ENCODE measurements around the gene FHIT.

The FHIT gene

DNA sequence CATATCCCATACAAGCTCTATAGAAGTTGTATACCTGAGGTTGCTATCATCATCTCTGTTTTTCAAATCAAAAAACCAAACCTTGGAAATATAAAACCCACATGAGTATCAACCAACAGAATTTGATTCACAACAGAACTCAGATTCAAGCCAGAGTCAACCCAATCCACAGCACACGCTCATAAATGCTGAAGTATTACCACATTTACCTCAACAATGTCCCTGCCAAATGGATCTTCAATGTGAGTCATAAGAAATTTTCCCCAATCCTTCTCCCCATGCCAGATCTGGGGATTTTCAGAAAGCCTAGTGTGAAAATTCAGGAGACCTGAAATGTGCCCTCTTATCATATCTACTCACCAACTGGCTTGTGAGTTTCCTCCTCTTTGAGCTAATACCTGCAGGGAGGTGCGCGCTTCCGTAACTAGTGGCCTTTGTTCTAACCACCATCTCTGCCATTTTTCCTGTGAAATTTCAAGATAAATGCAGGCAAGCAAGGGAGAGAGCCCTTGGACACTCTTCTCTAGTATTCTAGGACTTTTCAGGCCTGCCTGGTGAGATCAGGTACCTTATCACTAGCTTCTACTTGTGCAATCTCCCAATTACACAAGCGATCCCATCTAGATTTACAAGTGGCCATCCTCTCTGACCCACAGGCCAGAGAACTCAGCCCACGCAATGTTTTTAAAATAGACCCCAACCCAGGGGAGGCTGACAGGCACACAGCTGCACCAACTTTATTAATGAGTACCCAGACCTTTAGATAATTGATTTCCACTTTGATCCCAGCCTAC is 1124.5 kb downstream of the FHIT start:
- no peak for FAIRE-seq
- DNase-seq (ENCODE audit: insufficient read length) = no peak
- TF ChIP-seq TAF1 (IDR thresholded peaks at IDR 0.05; ENCODE audit: borderline replicate concordance, low read depth, low read length) (no peak), POLR2AphosphoS5 (IDR thresholded peaks at IDR 0.05; ENCODE audit: low read depth, low read length) (no peak), POLR2A (IDR thresholded peaks at IDR 0.05; ENCODE audit: low read depth, low read length) (no peak)

DNA sequence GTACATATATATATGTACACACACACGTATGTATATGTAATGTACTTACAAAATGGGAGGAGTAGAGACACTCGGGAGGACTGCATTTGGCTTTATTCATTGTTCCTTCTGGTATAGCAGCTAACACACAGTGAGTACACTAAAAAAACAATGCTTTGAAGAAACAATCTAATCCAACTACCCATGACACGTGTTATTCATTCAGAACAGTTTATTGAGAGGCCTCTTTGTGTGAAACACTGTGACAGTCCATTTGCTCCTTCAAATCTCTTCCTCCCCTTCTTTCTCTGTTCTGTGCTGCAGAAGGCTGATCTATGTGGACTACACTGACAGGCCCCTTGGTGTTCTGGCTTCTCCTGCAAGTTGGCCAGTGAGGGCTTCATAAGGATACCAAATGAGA is 1125.6 kb downstream of the FHIT start:
- DNase-seq (ENCODE audit: insufficient read length) (no peak), FAIRE-seq (no peak)
- TF ChIP-seq POLR2AphosphoS5 (IDR thresholded peaks at IDR 0.05; ENCODE audit: low read depth, low read length) = no peak
- TF ChIP-seq POLR2A (IDR thresholded peaks at IDR 0.05; ENCODE audit: low read depth, low read length) = no peak
- no peak for TF ChIP-seq TAF1 (IDR thresholded peaks at IDR 0.05; ENCODE audit: borderline replicate concordance, low read depth, low read length)

DNA sequence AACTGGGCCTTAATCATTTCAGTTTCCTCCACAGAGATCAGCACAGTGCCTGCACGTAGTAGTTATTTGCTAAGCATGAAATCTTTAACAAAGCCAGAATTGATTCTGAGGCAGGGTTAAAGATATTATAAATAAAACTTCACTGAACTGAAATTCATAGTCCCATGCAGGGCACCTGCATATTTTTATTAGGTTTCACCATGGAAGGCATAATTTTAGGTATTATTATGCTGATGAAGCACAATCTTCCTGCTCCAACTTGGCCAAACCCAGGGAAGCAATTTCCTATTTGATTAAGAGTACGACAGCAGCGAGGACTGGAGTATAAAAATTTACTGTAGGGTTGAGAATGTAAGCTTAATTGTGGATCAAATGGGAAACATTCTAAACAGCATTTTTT is 1131.0 kb downstream of the FHIT start:
- FAIRE-seq (no peak), DNase-seq (ENCODE audit: insufficient read length) (no peak)
- TF ChIP-seq POLR2A (IDR thresholded peaks at IDR 0.05; ENCODE audit: low read depth, low read length) (no peak), POLR2AphosphoS5 (IDR thresholded peaks at IDR 0.05; ENCODE audit: low read depth, low read length) (no peak), TAF1 (IDR thresholded peaks at IDR 0.05; ENCODE audit: borderline replicate concordance, low read depth, low read length) (no peak)

DNA sequence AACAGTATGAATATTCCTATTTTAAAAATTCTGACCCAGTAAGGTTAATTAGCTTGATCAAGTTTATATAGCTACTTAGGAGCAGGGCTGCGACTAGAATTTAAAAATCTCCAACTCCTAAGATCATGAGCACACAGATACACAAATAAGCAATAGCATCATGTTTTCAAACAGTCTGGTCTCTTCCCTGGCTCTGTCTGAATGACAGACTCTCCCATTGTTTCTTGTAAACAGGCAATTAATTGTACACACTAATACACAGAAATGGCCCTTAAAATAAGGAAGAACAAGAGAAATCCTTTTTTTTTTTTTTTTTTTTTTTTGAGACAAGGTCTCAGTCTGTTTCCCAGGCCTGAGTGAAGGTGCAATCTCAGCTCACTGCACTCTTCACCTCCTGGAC is 1137.1 kb downstream of the FHIT start:
- TF ChIP-seq POLR2A (IDR thresholded peaks at IDR 0.05; ENCODE audit: low read depth, low read length) = no peak
- no peak for TF ChIP-seq TAF1 (IDR thresholded peaks at IDR 0.05; ENCODE audit: borderline replicate concordance, low read depth, low read length)
- no peak for TF ChIP-seq POLR2AphosphoS5 (IDR thresholded peaks at IDR 0.05; ENCODE audit: low read depth, low read length)
- no peak for FAIRE-seq
- no peak for DNase-seq (ENCODE audit: insufficient read length)

DNA sequence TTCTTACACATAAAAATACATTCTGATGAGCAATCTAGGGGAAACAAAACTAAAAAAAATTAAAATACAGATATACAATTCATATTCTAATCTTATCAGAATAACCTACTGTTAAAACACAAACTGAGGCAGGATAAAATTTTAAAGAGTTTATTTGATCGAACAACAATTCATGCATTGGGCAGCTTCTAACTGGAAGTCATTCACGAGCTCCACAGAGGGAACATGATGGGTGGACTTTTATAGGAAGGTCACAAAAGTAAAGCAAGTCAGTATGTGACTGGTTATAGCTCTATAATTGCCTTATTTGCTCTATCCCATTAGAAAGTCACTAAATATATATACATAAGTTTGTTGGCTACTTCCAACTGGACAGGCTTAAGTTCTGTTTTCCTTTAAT is 1144.0 kb downstream of the FHIT start:
- TF ChIP-seq TAF1 (IDR thresholded peaks at IDR 0.05; ENCODE audit: borderline replicate concordance, low read depth, low read length) = no peak
- TF ChIP-seq POLR2A (IDR thresholded peaks at IDR 0.05; ENCODE audit: low read depth, low read length) = no peak
- TF ChIP-seq POLR2AphosphoS5 (IDR thresholded peaks at IDR 0.05; ENCODE audit: low read depth, low read length) = no peak
- no peak for DNase-seq (ENCODE audit: insufficient read length)
- no peak for FAIRE-seq

DNA sequence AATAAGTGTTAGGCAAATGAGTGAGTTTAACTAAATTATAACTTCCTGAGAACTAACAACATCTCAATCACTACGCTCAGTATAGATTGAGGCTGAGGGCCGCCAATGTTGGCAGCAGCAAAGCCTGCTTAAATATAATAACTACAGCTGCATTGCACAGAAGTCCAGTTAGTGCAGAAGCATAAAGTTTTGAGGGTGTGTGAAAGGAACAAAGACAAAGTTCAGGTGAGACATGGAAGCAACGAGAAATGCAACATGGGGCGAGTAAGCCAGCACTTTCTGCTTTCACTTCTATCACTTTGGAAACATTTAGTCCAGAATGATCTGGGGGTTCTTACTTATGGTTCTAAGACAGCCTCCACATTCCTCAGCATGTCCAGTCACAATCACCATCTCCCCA is 1149.1 kb downstream of the FHIT start:
- no peak for FAIRE-seq
- DNase-seq (ENCODE audit: insufficient read length) = no peak
- TF ChIP-seq POLR2A (IDR thresholded peaks at IDR 0.05; ENCODE audit: low read depth, low read length) = no peak
- no peak for TF ChIP-seq TAF1 (IDR thresholded peaks at IDR 0.05; ENCODE audit: borderline replicate concordance, low read depth, low read length)
- no peak for TF ChIP-seq POLR2AphosphoS5 (IDR thresholded peaks at IDR 0.05; ENCODE audit: low read depth, low read length)

DNA sequence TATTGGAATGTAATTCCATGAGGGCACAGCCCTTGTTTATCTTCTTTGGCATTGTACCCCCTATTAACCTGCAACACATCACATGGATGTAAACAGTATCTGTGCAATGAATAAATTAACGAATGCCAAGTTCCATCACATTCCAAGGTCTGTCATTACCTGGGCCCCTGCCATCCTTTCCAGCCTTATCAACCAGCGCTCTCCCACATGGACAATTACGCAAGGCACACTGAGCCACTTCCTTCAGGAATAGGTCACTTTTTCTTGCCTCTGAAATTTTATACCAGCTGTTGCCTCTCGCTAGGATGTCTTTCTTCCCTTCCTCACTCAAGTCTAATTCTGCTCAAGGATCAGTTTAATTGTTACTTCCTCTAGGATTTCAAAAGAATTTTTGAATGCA is 1149.6 kb downstream of the FHIT start:
- no peak for DNase-seq (ENCODE audit: insufficient read length)
- no peak for FAIRE-seq
- TF ChIP-seq POLR2A (IDR thresholded peaks at IDR 0.05; ENCODE audit: low read depth, low read length) (no peak), TAF1 (IDR thresholded peaks at IDR 0.05; ENCODE audit: borderline replicate concordance, low read depth, low read length) (no peak), POLR2AphosphoS5 (IDR thresholded peaks at IDR 0.05; ENCODE audit: low read depth, low read length) (no peak)

DNA sequence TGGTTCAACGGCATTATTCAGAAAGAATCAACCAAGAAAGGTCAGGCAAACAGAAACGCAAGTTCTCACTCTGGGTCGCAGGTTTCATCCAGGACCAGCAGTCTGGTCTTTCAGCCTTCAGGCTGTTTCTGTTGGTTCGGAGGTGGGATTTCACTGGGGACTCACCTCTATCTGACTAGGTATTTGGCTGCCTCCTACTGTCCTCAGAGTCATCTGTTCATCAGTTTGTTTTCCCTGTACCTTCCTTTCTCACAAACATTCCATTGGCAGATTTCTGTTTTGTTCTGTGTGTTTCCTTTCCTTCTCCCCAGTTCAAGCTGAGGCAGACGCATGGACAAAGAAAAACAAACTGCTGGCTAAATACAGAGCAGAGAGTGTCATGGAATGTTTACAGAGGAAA is 1154.8 kb downstream of the FHIT start:
- DNase-seq (ENCODE audit: insufficient read length) (no peak), FAIRE-seq (no peak)

DNA sequence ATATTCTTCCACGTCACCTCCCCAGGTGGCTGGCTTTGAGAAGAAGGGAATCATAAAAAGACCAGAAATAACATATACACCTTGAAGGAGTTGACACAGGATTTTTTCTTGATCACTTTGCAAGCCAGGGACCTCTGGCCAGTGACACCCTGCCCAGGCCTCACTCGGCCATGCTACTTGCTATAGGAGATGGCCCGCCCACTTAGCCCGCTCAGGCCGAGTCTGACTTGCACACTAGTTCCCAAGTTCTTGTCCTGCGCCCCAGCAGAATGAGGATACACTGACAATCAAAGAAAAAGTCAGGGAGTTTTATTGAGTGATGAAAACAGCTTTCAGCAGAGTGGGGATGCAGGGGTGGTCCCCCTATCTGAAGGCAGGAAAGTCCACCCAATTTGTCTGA is 1155.3 kb downstream of the FHIT start:
- FAIRE-seq = no peak
- no peak for DNase-seq (ENCODE audit: insufficient read length)
- TF ChIP-seq POLR2AphosphoS5 (IDR thresholded peaks at IDR 0.05; ENCODE audit: low read depth, low read length) (no peak), POLR2A (IDR thresholded peaks at IDR 0.05; ENCODE audit: low read depth, low read length) (no peak), TAF1 (IDR thresholded peaks at IDR 0.05; ENCODE audit: borderline replicate concordance, low read depth, low read length) (no peak)

More for the DNA sequence above, 1154.8 kb downstream of the FHIT start:
- TF ChIP-seq TAF1 (IDR thresholded peaks at IDR 0.05; ENCODE audit: borderline replicate concordance, low read depth, low read length) (no peak), POLR2A (IDR thresholded peaks at IDR 0.05; ENCODE audit: low read depth, low read length) (no peak), POLR2AphosphoS5 (IDR thresholded peaks at IDR 0.05; ENCODE audit: low read depth, low read length) (no peak)

DNA sequence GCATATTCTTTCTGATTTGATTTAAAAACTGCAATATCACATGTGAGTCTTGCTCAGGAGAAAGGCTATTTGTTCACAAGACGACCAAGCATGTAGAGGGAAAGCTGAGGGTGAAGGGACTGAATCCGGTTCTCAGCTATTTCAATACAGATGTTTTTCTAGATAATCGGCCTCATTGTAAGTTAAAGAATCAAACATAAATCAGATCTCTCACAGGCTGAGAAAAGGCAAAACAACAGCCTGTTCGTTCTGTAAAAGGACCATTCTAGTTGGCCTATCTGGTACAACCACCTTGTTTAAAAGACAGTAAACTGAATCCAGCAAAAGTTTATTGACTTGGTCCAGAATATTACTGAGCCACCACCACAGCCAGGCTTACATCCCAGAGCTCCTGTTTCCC is 1155.7 kb downstream of the FHIT start:
- DNase-seq (ENCODE audit: insufficient read length) (no peak), FAIRE-seq (no peak)
- TF ChIP-seq POLR2A (IDR thresholded peaks at IDR 0.05; ENCODE audit: low read depth, low read length) (no peak), TAF1 (IDR thresholded peaks at IDR 0.05; ENCODE audit: borderline replicate concordance, low read depth, low read length) (no peak), POLR2AphosphoS5 (IDR thresholded peaks at IDR 0.05; ENCODE audit: low read depth, low read length) (no peak)

DNA sequence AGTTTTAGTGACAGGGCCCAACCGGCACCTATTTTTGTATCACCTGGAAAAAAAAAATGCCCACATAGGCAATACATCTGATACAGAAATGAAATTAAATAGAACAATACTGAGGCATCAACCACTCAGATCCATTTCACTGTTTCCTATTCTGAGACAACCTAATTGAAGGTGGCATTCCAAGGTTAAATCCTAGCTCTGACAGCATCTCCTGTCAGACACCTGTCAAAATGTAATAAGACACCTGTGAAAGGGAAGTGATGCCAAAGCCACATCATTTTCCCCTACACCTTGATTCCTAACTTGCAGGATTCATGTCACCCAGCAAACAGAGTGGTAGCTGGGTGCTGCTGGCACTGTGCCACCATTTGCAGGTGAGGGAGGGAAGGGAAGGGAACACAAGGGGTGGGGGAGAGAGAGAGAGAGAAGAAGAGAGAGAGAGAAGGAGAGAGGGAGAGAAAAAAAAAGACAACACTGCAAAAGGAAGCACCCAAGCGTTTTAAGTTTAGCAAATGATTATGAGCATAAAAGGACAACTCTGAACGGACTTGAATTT is 1156.8 kb downstream of the FHIT start:
- no peak for FAIRE-seq
- no peak for TF ChIP-seq TAF1 (IDR thresholded peaks at IDR 0.05; ENCODE audit: borderline replicate concordance, low read depth, low read length)
- no peak for TF ChIP-seq POLR2A (IDR thresholded peaks at IDR 0.05; ENCODE audit: low read depth, low read length)
- no peak for TF ChIP-seq POLR2AphosphoS5 (IDR thresholded peaks at IDR 0.05; ENCODE audit: low read depth, low read length)
- DNase-seq (ENCODE audit: insufficient read length) = no peak

DNA sequence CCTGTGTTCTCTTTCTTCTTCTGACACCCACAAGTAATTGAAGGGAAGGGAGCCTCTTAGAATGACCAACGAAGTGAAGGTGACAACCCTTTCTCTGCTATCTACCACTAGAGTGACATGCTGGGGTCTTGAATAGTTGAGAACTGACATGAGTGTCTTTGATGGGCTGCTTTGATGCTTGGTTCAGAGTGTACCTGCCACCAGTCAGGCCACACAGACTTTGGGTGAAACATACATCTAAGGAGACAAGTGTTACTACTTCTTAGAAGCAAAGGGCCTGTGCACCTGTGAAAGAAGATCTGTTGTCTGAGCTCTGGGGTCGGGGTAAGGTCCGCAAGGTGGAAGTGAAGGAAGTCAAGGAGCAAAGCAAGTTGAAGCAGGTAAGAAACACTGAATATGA is 1160.7 kb downstream of the FHIT start:
- no peak for DNase-seq (ENCODE audit: insufficient read length)
- TF ChIP-seq POLR2AphosphoS5 (IDR thresholded peaks at IDR 0.05; ENCODE audit: low read depth, low read length) (no peak), TAF1 (IDR thresholded peaks at IDR 0.05; ENCODE audit: borderline replicate concordance, low read depth, low read length) (no peak)
- no peak for FAIRE-seq

Data from GM12892 (cell line).